Measurements from ENCODE around the gene ELP2. TPM values are rescaled to one million over a fixed set of nuclear protein-coding genes. Genes with fewer than 3 reads are reported as not detected.

ELP2 gene
- total RNA-seq, 1 experiment from 2014 or later: 137 TPM

- Histone ChIP-seq H4K20me1 (ENCODE audit: control insufficient read depth, insufficient read depth, insufficient read length) (no peaks in the 10 kb centered on the region), H2AK5ac (ENCODE audit: insufficient read length, low read length) (no peak overlapping the region), H3K14ac (ENCODE audit: insufficient read depth, low read length) (no peak overlapping the region), H2AFZ (ENCODE audit: low read length) (no peak overlapping the region), H3K79me1 (ENCODE audit: insufficient read depth, low read depth, low read length, poor library complexity, severe bottlenecking) (no peaks in the 10 kb centered on the region), H4K8ac (replicated peaks; ENCODE audit: insufficient read length, low read depth, low read length) (no peak overlapping the region), H2BK20ac (ENCODE audit: low read depth, low read length, poor library complexity, severe bottlenecking) (no peak overlapping the region), H3K56ac (ENCODE audit: insufficient read length, low read depth, low read length) (no peak overlapping the region), H3T11ph (ENCODE audit: low read length) (no peak overlapping the region), H2BK120ac (ENCODE audit: low read depth, low read length, poor library complexity, severe bottlenecking) (no peak overlapping the region), H3K9me3 (ENCODE audit: control insufficient read depth, low read depth, low read length) (peaks cover under 1% of the 10 kb centered on the region), H3K79me2 (ENCODE audit: insufficient read depth, low read length) (no peaks in the 10 kb centered on the region), H3K4ac (ENCODE audit: low read depth, low read length) (no peak overlapping the region), H3K9ac (ENCODE audit: extremely low read depth, insufficient read length, low read length) (no peak overlapping the region), H3K27me3 (ENCODE audit: insufficient read depth, low read length) (no peaks in the 10 kb centered on the region), H4K5ac (ENCODE audit: insufficient read length, low read depth, low read length) (no peak overlapping the region), H3K4me1 (ENCODE audit: insufficient read depth, low read length) (no peaks in the 10 kb centered on the region), H3K4me2 (ENCODE audit: insufficient read depth, insufficient read length, low read length) (no peak overlapping the region), H3K23me2 (ENCODE audit: insufficient read length, low read depth, low read length, poor library complexity, severe bottlenecking) (no peaks in the 10 kb centered on the region), H2BK15ac (ENCODE audit: low read depth, low read length) (no peak overlapping the region), H3K18ac (ENCODE audit: insufficient read length, low read depth, low read length) (no peak overlapping the region), H2BK5ac (ENCODE audit: insufficient read length, low read length) (no peak overlapping the region), H2BK12ac (ENCODE audit: insufficient read length, low read depth, low read length) (no peak overlapping the region), H4K91ac (ENCODE audit: insufficient read length, low read depth, low read length) (no peak overlapping the region), H3K23ac (ENCODE audit: insufficient read length, low read depth, low read length) (no peak overlapping the region), H3K27ac (ENCODE audit: insufficient read length, low read depth, low read length) (no peak overlapping the region)
- Mint-ChIP-seq H3K36me3 (ENCODE audit: insufficient read depth in 1 of 3, low read depth in 3 of 3) (peaks cover 11 to 33% (median 28%) of the 10 kb centered on the region in 3 experiments), H3K27ac (no peak overlapping the region), H3K27me3 (ENCODE audit: low read depth) (no peaks in the 10 kb centered on the region; the same call in 1 of the 2 replicates), H3K4me1 (no peaks in the 10 kb centered on the region), H3K9me3 (peaks cover 7 to 12% of the 10 kb centered on the region in 2 experiments), H3K4me3 (no peak overlapping the region)
- no peak for TF ChIP-seq CTCF (conservative IDR thresholded peaks at IDR 0.05)
- no peak for DNase-seq
Measured at GRCh38 chr18:36107477-36107876, 22.2 kb upstream of the ELP2 start.
